Amniotic stem cell (primary cell): ENCODE data around the gene KIF24.
"Not testable (repeated sequence)": the region's sequence is repeated elsewhere in the genome, so short reads cannot be mapped to it uniquely, and the experiment has no call there.

Experiments used
- DNase-seq: peaks from one replicate; lab custom pipeline; 2025; lab: John Stamatoyannopoulos, UW

KIF24 gene

GRCh38 chr9:34322899-34323591, 6.0 kb downstream of the KIF24 start:
- no peak for DNase-seq

DNA sequence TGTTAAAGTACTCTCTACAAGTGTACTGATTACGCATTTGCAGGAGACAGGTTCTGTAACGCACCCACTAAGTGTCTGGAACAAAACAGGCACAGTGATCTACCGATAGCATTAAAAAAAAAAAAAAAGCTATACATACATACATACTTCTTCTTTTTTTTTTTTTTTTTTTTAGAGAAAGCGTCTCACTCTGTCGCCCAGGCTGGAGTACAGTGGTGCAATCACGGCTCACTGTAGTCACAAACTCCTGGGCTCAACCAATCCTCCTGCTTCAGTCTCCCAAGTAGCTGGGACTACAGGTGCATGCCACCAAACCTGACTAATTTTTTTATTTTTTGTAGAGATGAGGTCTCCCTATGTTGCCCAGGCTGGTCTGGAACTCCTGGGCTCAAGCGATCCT, 7.6 kb downstream of the KIF24 start:
- no peak for DNase-seq

DNA sequence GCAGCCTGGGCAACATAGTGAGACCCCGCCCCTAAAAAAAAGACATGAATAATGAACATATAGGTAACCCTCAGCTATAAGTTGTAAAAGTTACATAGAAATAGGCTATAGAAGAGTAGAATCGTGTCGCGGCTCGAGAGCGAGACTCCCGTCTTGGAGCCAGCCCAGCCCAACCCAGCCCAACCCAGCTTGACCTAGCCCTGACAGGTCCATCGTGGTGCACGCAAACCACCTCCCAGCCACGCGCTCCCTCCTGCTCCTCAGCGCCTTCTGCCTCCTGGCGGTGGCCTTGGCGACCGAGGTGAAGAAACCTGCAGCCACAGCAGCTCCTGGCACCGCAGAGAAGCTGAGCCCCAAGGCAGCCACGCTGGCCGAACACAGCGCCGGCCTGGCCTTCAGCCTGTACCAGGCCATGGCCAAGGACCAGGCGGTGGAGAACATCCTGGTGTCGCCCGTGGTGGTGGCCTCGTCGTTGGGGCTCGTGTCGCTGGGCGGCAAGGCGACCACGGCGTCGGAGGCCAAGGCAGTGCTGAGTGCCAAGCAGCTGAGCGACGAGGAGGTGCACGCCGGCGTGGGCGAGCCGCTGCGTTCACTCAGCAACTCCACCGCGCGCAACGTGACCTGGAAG, 10.8 kb downstream of the KIF24 start:
- DNase-seq = no peak

- DNase-seq = no peak
These were observed 11.6 kb downstream of the KIF24 start for GRCh38 chr9:34317436-34317835.

- no peak for DNase-seq
These were observed 17.4 kb downstream of the KIF24 start for GRCh38 chr9:34311499-34312185.

DNA sequence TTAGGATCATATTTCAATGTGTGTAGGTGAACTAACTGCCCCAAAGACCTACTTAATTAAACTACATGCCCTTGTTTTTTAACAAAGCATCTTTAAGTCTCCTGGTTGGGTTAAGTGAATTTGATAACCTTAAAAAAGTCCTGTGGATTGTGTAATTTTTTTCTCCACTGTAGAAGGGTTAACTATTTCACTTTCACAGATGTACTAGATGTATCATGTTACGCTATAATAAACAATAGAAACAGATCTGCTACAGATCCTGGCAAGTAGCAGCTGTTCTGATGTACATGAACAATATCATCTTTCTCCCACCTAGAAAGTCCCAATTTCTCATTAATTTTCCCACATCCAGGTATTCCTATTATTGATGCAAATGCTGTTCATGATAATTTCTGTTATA, 18.9 kb downstream of the KIF24 start:
- DNase-seq = no peak

GRCh38 chr9:34308316-34308715, 20.8 kb downstream of the KIF24 start:
- DNase-seq = not testable (repeated sequence)

DNA sequence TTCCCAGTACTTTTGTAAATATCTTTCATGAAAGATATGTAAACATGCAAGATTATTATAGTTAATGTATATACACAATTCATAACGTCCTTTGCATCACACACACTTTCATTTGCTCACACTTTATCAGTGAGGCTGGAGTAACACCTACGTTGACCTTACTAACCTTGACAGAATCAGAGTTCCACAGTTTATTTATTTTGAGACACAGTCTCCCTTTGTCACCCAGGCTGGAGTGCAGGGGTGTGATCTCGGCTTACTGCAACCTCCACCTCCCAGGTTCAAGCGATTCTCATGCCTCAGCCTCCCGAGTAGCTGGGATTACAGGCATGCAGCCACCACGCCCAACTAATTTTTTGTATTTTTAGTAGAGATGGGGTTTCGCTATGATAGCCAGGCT, 28.0 kb downstream of the KIF24 start:
- not testable (repeated sequence) for DNase-seq

- no peak for DNase-seq
These were observed 36.5 kb downstream of the KIF24 start for GRCh38 chr9:34292552-34292951.

DNA sequence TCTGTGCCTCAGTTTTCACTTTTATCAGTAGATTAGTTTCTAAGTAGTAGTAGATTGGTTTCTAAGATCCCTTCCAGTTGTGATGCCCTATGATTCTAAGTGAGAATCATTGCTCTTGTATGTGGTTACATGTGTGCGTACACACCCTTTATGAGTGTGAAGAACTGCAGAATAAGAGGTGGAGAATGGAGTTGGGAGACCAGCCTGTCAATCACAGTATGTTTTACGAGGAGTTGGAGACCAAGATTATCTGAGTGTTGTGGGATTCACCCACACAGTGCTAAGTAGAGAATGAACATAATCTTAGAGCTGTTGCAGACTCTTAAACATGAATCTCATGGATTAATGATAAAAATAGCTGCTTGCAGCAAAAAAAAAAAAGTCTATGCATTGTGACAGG, 37.6 kb downstream of the KIF24 start:
- no peak for DNase-seq

DNA sequence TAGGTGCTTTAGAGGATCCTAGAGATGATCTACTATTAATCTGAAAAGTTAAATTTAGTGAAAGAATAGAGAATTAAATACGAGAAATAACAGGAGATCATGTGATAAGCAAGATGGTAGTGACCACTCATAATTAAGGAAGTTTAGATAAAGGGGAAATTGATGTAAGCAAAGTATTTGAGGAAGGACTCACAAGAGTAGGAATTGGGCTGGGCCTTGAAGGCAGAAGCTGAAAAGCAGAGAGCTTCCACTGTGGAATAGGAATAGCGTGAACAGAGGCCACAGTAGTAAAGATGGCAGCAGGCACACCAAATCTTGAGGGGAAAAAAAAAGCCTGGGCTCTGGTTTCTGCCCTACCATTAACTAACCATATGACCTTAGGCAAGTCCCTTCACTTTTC, 38.0 kb downstream of the KIF24 start:
- no peak for DNase-seq

DNA sequence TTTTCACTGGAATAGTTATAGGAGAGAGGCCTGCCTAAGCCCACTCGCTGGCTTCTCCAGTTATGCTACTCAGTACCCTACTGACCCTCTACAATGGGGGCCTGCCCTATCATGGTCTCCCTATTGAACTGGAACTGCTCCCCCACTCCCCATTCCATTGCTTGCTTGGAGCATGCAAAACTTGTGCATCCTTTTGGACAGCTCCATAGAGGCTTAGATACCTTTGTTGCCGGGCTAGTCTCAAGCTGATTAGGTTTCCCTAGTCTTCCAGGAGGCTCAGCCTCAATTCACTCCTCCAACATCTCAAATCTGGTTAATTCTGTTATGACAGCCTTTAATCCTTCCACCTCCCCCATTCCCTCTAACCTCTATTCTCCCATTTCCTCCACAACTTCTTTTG, 39.9 kb downstream of the KIF24 start:
- no peak for DNase-seq

DNA sequence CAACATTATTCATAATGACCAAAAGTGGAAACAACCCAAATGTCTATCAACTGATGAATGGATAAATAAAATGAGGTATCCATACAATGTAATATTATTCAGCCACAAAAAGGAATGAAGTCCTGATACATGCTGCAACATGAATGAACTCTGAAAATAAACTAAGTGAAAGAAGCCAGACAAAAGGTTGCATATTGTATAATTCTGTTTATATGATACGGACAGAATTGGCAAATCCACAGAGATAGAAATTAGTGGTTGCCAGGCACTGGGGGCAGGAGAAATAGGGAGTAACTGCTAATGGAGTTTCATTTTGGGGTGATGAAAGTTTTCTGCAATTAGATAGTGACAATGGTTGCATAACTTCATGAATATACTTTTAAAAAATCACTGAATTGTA, 47.0 kb downstream of the KIF24 start:
- no peak for DNase-seq

DNA sequence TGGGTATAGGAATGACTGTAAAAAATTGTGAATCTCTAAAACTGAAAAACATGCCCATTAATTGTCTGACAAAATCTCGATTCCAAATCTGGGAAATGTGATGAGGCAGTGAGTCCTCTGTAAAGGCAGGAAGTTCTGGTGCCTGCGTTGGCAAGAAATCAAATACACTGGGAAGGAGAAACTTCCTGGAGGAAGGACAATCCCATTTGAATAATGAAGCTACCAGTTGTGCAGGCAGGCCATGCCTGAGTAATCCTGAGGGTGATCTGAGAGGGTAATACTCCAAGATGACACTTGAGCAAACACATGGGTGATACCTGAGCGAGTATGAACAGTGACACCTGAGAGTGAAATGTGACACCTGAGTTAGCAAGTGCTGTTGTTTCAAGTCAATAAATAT, 49.7 kb downstream of the KIF24 start:
- DNase-seq = no peak
